Measurements from ENCODE around the gene AP5M1. TPM values are rescaled to one million over a fixed set of nuclear protein-coding genes. Genes with fewer than 3 reads are reported as not detected.
A peak's percentile ranks its signal among the peaks of the same experiment; 100 is the strongest.

The AP5M1 gene
- total and polyA plus RNA-seq, 4 donors, result 11.7 to 36.9 (median 23.3) TPM

GRCh38 chr14:57297852-57298251 is 29.1 kb downstream of the AP5M1 start:
- 75 to 80% methylated on average over 4 of the region's 4 CpGs for WGBS, 2 donors
- Histone ChIP-seq H3K9me3 (ENCODE audit: control insufficient read depth, low read length) (no peaks in the 10 kb centered on the region), H3K27me3 (ENCODE audit: control insufficient read depth in 1 of 2, insufficient read depth in 2 of 2, low read length in 1 of 2) (no peaks in the 10 kb centered on the region), H3K4me1 (ENCODE audit: control insufficient read depth in 1 of 2, insufficient read depth in 2 of 2, low read length in 2 of 2) (no peaks in the 10 kb centered on the region), H3K36me3 (ENCODE audit: control insufficient read depth in 1 of 2, insufficient read depth in 2 of 2, low read length in 1 of 2) (no peaks in the 10 kb centered on the region), H3K27ac (ENCODE audit: low read depth in 1 of 2, low read length in 2 of 2) (no peak overlapping the region), H3K4me3 (ENCODE audit: low read length in 2 of 2) (no peak overlapping the region)
- DNase-seq (no peak), ATAC-seq (ENCODE audit: low FRiP score) (no peak)
- intact Hi-C loops (cut with DNase I), result no loop called here

- Histone ChIP-seq H3K27me3 (ENCODE audit: control insufficient read depth in 1 of 2, insufficient read depth in 2 of 2, low read length in 1 of 2) (no peaks in the 10 kb centered on the region), H3K27ac (ENCODE audit: low read depth in 1 of 2, low read length in 2 of 2) (no peak overlapping the region), H3K4me1 (ENCODE audit: control insufficient read depth in 1 of 2, insufficient read depth in 2 of 2, low read length in 2 of 2) (no peaks in the 10 kb centered on the region), H3K9me3 (ENCODE audit: control insufficient read depth, low read length) (no peaks in the 10 kb centered on the region), H3K4me3 (ENCODE audit: low read length in 2 of 2) (no peak overlapping the region), H3K36me3 (ENCODE audit: control insufficient read depth in 1 of 2, insufficient read depth in 2 of 2, low read length in 1 of 2) (no peaks in the 10 kb centered on the region)
- intact Hi-C loops (cut with DNase I), result no loop called here
- DNase-seq, result no peak
- no peak for ATAC-seq (ENCODE audit: low FRiP score)
- 49 to 57% methylated on average over 3 of the region's 3 CpGs for WGBS, 2 donors
Measured at GRCh38 chr14:57299511-57299910, 30.7 kb downstream of the AP5M1 start.

GRCh38 chr14:57302883-57303282 is 34.1 kb downstream of the AP5M1 start:
- WGBS, 2 donors, result 65 to 68% methylated on average over 5 of the region's 5 CpGs

GRCh38 chr14:57314396-57315089 is 45.8 kb downstream of the AP5M1 start:
- Histone ChIP-seq H3K27ac (ENCODE audit: low read depth in 1 of 2, low read length in 2 of 2) (no peak overlapping the region), H3K27me3 (ENCODE audit: control insufficient read depth in 1 of 2, insufficient read depth in 2 of 2, low read length in 1 of 2) (no peaks in the 10 kb centered on the region), H3K4me1 (ENCODE audit: control insufficient read depth in 1 of 2, insufficient read depth in 2 of 2, low read length in 2 of 2) (no peaks in the 10 kb centered on the region), H3K4me3 (ENCODE audit: low read length in 2 of 2) (no peak overlapping the region), H3K9me3 (ENCODE audit: control insufficient read depth, low read length) (no peaks in the 10 kb centered on the region), H3K36me3 (ENCODE audit: control insufficient read depth in 1 of 2, insufficient read depth in 2 of 2, low read length in 1 of 2) (no peaks in the 10 kb centered on the region)
- ATAC-seq (ENCODE audit: low FRiP score) (no peak), DNase-seq (no peak)
- WGBS, 2 donors, result 69 to 72% methylated on average over 7 of the region's 7 CpGs
- intact Hi-C loops (cut with DNase I), result loop anchor here (5.0 kb wide), 1 partner anchor 822 kb away; no protein-coding TSS in a partner anchor

More at GRCh38 chr14:57302883-57303282, 34.1 kb downstream of the AP5M1 start:
- H3K4me1 ChIP-seq (ENCODE audit: control insufficient read depth in 1 of 2, insufficient read depth in 2 of 2, low read length in 2 of 2), result no peaks in the 10 kb centered on the region
- H3K27ac ChIP-seq (ENCODE audit: low read depth in 1 of 2, low read length in 2 of 2), result no peak overlapping the region
- intact Hi-C loops (cut with DNase I), result no loop called here
- H3K36me3 ChIP-seq (ENCODE audit: control insufficient read depth in 1 of 2, insufficient read depth in 2 of 2, low read length in 1 of 2), result no peaks in the 10 kb centered on the region
- no peaks in the 10 kb centered on the region for H3K27me3 ChIP-seq (ENCODE audit: control insufficient read depth in 1 of 2, insufficient read depth in 2 of 2, low read length in 1 of 2)
- no peaks in the 10 kb centered on the region for H3K9me3 ChIP-seq (ENCODE audit: control insufficient read depth, low read length)
- no peak for DNase-seq
- no peak for ATAC-seq (ENCODE audit: low FRiP score)
- H3K4me3 ChIP-seq (ENCODE audit: low read length in 2 of 2), result no peak overlapping the region

GRCh38 chr14:57317248-57317833 is 48.6 kb downstream of the AP5M1 start:
- no peaks in the 10 kb centered on the region for H3K36me3 ChIP-seq (ENCODE audit: control insufficient read depth in 1 of 2, insufficient read depth in 2 of 2, low read length in 1 of 2)
- H3K4me1 ChIP-seq (ENCODE audit: control insufficient read depth in 1 of 2, insufficient read depth in 2 of 2, low read length in 2 of 2), result no peaks in the 10 kb centered on the region
- no peak overlapping the region for H3K27ac ChIP-seq (ENCODE audit: low read depth in 1 of 2, low read length in 2 of 2)
- WGBS, 2 donors, result 0% methylated on average over 3 of the region's 3 CpGs
- intact Hi-C loops (cut with DNase I), result loop anchor here (5.0 kb wide), 1 partner anchor 825 kb away; no protein-coding TSS in a partner anchor
- H3K27me3 ChIP-seq (ENCODE audit: control insufficient read depth in 1 of 2, insufficient read depth in 2 of 2, low read length in 1 of 2), result no peaks in the 10 kb centered on the region
- ATAC-seq (ENCODE audit: low FRiP score), result no peak
- peak; percentile 69 to 78 for DNase-seq
- H3K4me3 ChIP-seq (ENCODE audit: low read length in 2 of 2), result no peak overlapping the region
- H3K9me3 ChIP-seq (ENCODE audit: control insufficient read depth, low read length), result no peaks in the 10 kb centered on the region

GRCh38 chr14:57319636-57320192 is 50.9 kb downstream of the AP5M1 start:
- H3K4me1 ChIP-seq (ENCODE audit: control insufficient read depth in 1 of 2, insufficient read depth in 2 of 2, low read length in 2 of 2), result no peaks in the 10 kb centered on the region
- no peaks in the 10 kb centered on the region for H3K27me3 ChIP-seq (ENCODE audit: control insufficient read depth in 1 of 2, insufficient read depth in 2 of 2, low read length in 1 of 2)
- H3K36me3 ChIP-seq (ENCODE audit: control insufficient read depth in 1 of 2, insufficient read depth in 2 of 2, low read length in 1 of 2), result no peaks in the 10 kb centered on the region
- no peak overlapping the region for H3K27ac ChIP-seq (ENCODE audit: low read depth in 1 of 2, low read length in 2 of 2)
- ATAC-seq (ENCODE audit: low FRiP score) (no peak), DNase-seq (no peak)
- 50 to 55% methylated on average over 2 of the region's 2 CpGs for WGBS, 2 donors
- H3K4me3 ChIP-seq (ENCODE audit: low read length in 2 of 2), result no peak overlapping the region
- intact Hi-C loops (cut with DNase I), result loop anchor here (5.0 kb wide), 1 partner anchor 827 kb away; no protein-coding TSS in a partner anchor
- no peaks in the 10 kb centered on the region for H3K9me3 ChIP-seq (ENCODE audit: control insufficient read depth, low read length)

- DNase-seq (no peak), ATAC-seq (ENCODE audit: low FRiP score) (no peak)
- no peak overlapping the region for H3K4me3 ChIP-seq (ENCODE audit: low read length in 2 of 2)
- WGBS, 2 donors, result 88 to 91% methylated on average over 3 of the region's 3 CpGs
- no peaks in the 10 kb centered on the region for H3K27me3 ChIP-seq (ENCODE audit: control insufficient read depth in 1 of 2, insufficient read depth in 2 of 2, low read length in 1 of 2)
- no peak overlapping the region for H3K27ac ChIP-seq (ENCODE audit: low read depth in 1 of 2, low read length in 2 of 2)
- H3K36me3 ChIP-seq (ENCODE audit: control insufficient read depth in 1 of 2, insufficient read depth in 2 of 2, low read length in 1 of 2), result no peaks in the 10 kb centered on the region
- no peaks in the 10 kb centered on the region for H3K4me1 ChIP-seq (ENCODE audit: control insufficient read depth in 1 of 2, insufficient read depth in 2 of 2, low read length in 2 of 2)
- no peaks in the 10 kb centered on the region for H3K9me3 ChIP-seq (ENCODE audit: control insufficient read depth, low read length)
- intact Hi-C loops (cut with DNase I), result no loop called here
Measured at GRCh38 chr14:57323721-57324120, 55.0 kb downstream of the AP5M1 start.

GRCh38 chr14:57326253-57326652 is 57.5 kb downstream of the AP5M1 start:
- Histone ChIP-seq H3K36me3 (ENCODE audit: control insufficient read depth in 1 of 2, insufficient read depth in 2 of 2, low read length in 1 of 2) (no peaks in the 10 kb centered on the region), H3K27me3 (ENCODE audit: control insufficient read depth in 1 of 2, insufficient read depth in 2 of 2, low read length in 1 of 2) (no peaks in the 10 kb centered on the region), H3K4me3 (ENCODE audit: low read length in 2 of 2) (no peak overlapping the region), H3K9me3 (ENCODE audit: control insufficient read depth, low read length) (no peaks in the 10 kb centered on the region), H3K27ac (ENCODE audit: low read depth in 1 of 2, low read length in 2 of 2) (no peak overlapping the region), H3K4me1 (ENCODE audit: control insufficient read depth in 1 of 2, insufficient read depth in 2 of 2, low read length in 2 of 2) (no peaks in the 10 kb centered on the region)
- ATAC-seq (ENCODE audit: low FRiP score) (no peak), DNase-seq (no peak)
- intact Hi-C loops (cut with DNase I), result no loop called here
- WGBS, 2 donors, result 84 to 85% methylated on average over 7 of the region's 7 CpGs

- no peaks in the 10 kb centered on the region for H3K9me3 ChIP-seq (ENCODE audit: control insufficient read depth, low read length)
- no peak overlapping the region for H3K27ac ChIP-seq (ENCODE audit: low read depth in 1 of 2, low read length in 2 of 2)
- no peaks in the 10 kb centered on the region for H3K27me3 ChIP-seq (ENCODE audit: control insufficient read depth in 1 of 2, insufficient read depth in 2 of 2, low read length in 1 of 2)
- DNase-seq (no peak), ATAC-seq (ENCODE audit: low FRiP score) (no peak)
- no peaks in the 10 kb centered on the region for H3K4me1 ChIP-seq (ENCODE audit: control insufficient read depth in 1 of 2, insufficient read depth in 2 of 2, low read length in 2 of 2)
- intact Hi-C loops (cut with DNase I), result no loop called here
- no peaks in the 10 kb centered on the region for H3K36me3 ChIP-seq (ENCODE audit: control insufficient read depth in 1 of 2, insufficient read depth in 2 of 2, low read length in 1 of 2)
- H3K4me3 ChIP-seq (ENCODE audit: low read length in 2 of 2), result no peak overlapping the region
Measured at GRCh38 chr14:57329833-57330232, 61.1 kb downstream of the AP5M1 start.
